COLO829 (cell line): ENCODE results near the gene CXCR4.

Experiments
- DNase-seq: peaks from one replicate; pipeline ENCODE4 v3.0.0; 2012; ENCODE audit warnings: low spot score

CXCR4 gene

GRCh38 chr2:136131961-136132824 lies 14.2 kb upstream of the CXCR4 start:
- DNase-seq = no peak

- DNase-seq = no peak
Measured at GRCh38 chr2:136131484-136131960, 13.6 kb upstream of the CXCR4 start.

GRCh38 chr2:136130511-136130910 lies 12.6 kb upstream of the CXCR4 start:
- DNase-seq = no peak

GRCh38 chr2:136130045-136130444 lies 12.1 kb upstream of the CXCR4 start:
- DNase-seq = no peak

- DNase-seq = no peak
Measured at GRCh38 chr2:136129601-136130000, 11.7 kb upstream of the CXCR4 start.

GRCh38 chr2:136128905-136129304 lies 11.0 kb upstream of the CXCR4 start:
- DNase-seq = no peak

GRCh38 chr2:136128366-136128765 lies 10.4 kb upstream of the CXCR4 start:
- DNase-seq = no peak

GRCh38 chr2:136127356-136127755 lies 9.4 kb upstream of the CXCR4 start:
- no peak for DNase-seq

- no peak for DNase-seq
Measured at GRCh38 chr2:136126421-136126926, 8.5 kb upstream of the CXCR4 start.

- DNase-seq = no peak
Measured at GRCh38 chr2:136126021-136126420, 8.1 kb upstream of the CXCR4 start.

- peak; percentile 46 for DNase-seq
Measured at GRCh38 chr2:136125236-136125635, 7.3 kb upstream of the CXCR4 start.

GRCh38 chr2:136124805-136125204 lies 6.9 kb upstream of the CXCR4 start:
- DNase-seq = no peak

GRCh38 chr2:136122661-136123060 lies 4.7 kb upstream of the CXCR4 start:
- no peak for DNase-seq

GRCh38 chr2:136121204-136121910 lies 3.4 kb upstream of the CXCR4 start:
- no peak for DNase-seq

GRCh38 chr2:136119717-136120675 lies 2.0 kb upstream of the CXCR4 start:
- no peak for DNase-seq

GRCh38 chr2:136118819-136119716 lies 1.1 kb upstream of the CXCR4 start:
- no peak for DNase-seq

GRCh38 chr2:136117391-136117841 lies 533 bp downstream of the CXCR4 start:
- DNase-seq = no peak

GRCh38 chr2:136116813-136117390 lies 1.0 kb downstream of the CXCR4 start:
- no peak for DNase-seq

GRCh38 chr2:136116151-136116812 lies 1.7 kb downstream of the CXCR4 start:
- DNase-seq = no peak
